Nephron progenitor cell (in vitro differentiated cells): ENCODE data around the gene MAGEB6B.

Experiments used
- DNase-seq: peaks from one replicate; pipeline ENCODE4 v3.0.0; 2021
- H3K27ac Mint-ChIP-seq: 2 replicates; pipeline ENCODE4 v1.8.0; 2021; ENCODE audit warnings: mild to moderate bottlenecking, moderate library complexity, mixed read lengths
- H3K27me3 Mint-ChIP-seq: 2 replicates; pipeline ENCODE4 v1.8.0; 2021; ENCODE audit warnings: mild to moderate bottlenecking, low read depth, mixed read lengths; ENCODE audit not compliant: poor library complexity
- H3K36me3 Mint-ChIP-seq: 2 replicates; pipeline ENCODE4 v1.8.0; 2021; ENCODE audit warnings: low read depth, mixed read lengths
- H3K4me1 Mint-ChIP-seq: 2 replicates; pipeline ENCODE4 v1.8.0; 2021; ENCODE audit warnings: mixed read lengths
- H3K4me3 Mint-ChIP-seq: 2 replicates; pipeline ENCODE4 v1.8.0; 2021; ENCODE audit warnings: mild to moderate bottlenecking, moderate library complexity, mixed read lengths
- H3K9me3 Mint-ChIP-seq: 2 replicates; pipeline ENCODE4 v1.8.0; 2021; ENCODE audit warnings: mild to moderate bottlenecking, moderate library complexity, mixed read lengths
- TF ChIP-seq, protein P1 (sequence below): fragments of 200-600 bp; sonication (generic); IDR thresholded peaks from 2 replicates; pipeline ENCODE4 v1.5.0; 2021; ENCODE audit warnings: antibody characterized with exemption

Gene MAGEB6B

DNA sequence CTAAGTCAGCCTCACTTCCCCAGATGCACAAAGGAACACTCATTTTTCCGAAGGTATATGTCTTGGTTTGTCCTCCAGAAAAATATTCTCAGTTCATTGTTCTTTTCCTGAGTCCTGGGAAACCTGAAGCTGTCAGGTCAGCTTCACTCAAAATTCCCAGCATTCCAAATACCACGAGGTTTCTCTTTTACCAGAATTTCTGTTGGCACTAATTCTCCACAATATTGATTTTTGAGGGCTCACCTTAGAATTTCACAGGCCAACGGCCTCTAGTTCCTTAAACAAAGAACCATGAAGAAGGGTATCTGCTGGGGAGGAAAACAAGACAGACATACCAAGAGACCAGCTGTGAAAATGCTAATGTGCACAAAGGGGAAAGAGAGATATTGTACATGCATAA is 47.6 kb downstream of the MAGEB6B start:
- no peak overlapping the region for H3K4me3 Mint-ChIP-seq
- H3K9me3 Mint-ChIP-seq, result peaks cover 56% of the 10 kb centered on the region
- DNase-seq, result no peak
- H3K36me3 Mint-ChIP-seq, result no peaks in the 10 kb centered on the region
- no peaks in the 10 kb centered on the region for H3K4me1 Mint-ChIP-seq
- peaks cover 6% of the 10 kb centered on the region for H3K27me3 Mint-ChIP-seq
- TF ChIP-seq, protein P1, sequence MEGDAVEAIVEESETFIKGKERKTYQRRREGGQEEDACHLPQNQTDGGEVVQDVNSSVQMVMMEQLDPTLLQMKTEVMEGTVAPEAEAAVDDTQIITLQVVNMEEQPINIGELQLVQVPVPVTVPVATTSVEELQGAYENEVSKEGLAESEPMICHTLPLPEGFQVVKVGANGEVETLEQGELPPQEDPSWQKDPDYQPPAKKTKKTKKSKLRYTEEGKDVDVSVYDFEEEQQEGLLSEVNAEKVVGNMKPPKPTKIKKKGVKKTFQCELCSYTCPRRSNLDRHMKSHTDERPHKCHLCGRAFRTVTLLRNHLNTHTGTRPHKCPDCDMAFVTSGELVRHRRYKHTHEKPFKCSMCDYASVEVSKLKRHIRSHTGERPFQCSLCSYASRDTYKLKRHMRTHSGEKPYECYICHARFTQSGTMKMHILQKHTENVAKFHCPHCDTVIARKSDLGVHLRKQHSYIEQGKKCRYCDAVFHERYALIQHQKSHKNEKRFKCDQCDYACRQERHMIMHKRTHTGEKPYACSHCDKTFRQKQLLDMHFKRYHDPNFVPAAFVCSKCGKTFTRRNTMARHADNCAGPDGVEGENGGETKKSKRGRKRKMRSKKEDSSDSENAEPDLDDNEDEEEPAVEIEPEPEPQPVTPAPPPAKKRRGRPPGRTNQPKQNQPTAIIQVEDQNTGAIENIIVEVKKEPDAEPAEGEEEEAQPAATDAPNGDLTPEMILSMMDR, result no peak
- H3K27ac Mint-ChIP-seq, result no peak overlapping the region
